Activated CD4-positive, alpha-beta T cell treated with anti-CD3 and anti-CD28 coated beads for 24 hours (primary cell): Measurements from ENCODE around the gene SH2D2A.
A peak's percentile ranks its signal among the peaks of the same experiment; 100 is the strongest.

Source experiments
- DNase-seq, 2 donors: peaks; one replicate each; pipeline ENCODE4 v3.0.0-alpha.2; 2020; ENCODE audit warnings: low read depth in 2 of 2

The SH2D2A gene

DNA sequence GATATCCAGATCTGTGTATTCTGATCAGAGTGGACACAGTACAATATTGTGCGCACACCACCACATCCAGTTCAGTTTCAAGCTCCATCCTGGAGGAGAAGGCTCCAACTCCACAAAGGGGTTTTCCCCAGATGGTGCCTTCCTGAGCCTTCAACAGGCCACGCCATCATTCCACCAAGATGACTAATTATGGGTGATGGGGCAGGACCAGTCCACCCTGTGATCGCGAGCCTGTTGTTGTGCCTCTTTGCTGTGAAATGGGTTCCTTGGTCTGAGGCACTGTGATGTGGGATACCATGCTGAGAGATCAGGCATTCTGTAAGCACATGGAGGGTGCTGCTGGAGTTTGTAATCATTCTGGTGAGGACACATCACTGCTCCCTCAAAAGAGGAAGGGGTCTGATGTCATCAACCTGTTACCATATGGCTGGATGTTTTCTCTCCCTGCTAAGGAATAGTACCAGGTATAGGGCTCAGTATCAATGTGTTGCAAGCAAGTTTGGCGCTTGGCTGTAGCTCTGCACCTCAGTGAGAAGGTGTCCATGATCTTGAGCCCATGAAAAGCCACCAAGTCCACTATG is 6.7 kb upstream of the SH2D2A start:
- DNase-seq = no peak

DNA sequence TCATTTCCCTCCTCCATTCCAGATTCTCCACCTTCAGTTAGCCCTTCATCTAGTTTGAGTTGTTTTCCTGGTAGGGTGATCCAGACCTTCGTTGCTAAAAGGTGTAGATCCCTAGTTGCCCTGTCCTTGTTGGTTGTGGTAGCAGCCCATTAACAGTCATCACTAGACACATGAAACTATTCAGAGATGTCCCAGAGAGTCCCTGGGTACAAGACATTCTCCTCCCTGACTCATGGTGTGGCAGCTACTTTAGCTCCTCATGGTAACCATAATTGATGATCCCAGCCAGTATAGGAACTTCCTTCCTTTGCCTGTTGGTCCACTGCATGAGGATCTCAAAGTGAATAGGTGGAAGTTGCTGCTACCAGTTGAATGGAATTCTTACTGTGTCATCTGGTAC is 6.0 kb upstream of the SH2D2A start:
- DNase-seq = no peak

DNA sequence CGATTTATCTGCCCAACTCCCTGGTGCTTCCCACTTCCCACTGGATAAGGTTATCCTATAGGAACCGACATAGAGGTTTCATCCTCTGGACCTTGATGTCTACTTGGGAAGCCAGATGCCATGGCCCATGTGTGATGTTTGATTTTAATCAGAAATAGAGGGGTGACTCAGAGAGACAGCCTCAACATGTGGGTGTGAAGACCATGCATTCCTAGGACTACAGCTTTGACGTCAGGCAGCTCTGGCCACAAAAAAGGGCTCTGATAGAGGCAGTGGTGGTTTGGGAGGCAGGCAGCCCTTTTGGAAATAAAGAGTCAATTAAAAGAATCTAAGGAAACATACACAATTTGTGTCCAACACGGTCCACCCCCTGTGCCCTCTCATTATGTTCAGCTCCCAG is 5.2 kb upstream of the SH2D2A start:
- no peak for DNase-seq

DNA sequence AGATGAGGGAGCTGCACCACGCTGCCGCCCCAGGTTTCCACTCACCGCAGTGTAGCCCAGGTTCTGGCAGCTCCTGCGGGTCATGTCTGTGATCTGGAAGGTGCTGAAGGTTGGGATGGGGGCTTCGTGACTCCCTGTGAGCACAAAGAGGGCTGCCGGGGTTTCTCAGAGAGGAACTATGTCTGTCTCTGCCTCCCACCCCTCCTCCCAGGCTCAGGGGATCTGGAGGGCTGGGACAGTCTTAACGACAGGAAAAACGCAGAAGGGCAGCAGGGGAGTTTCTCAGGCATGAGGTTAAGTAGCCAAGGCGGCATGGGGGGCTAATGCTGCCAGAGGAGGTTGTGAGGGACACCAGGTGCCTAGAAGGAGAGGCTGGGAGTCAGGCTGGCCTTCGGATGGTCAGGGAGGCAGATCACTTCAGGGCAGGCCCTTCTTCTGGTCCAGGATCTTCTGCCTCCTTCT is 656 bp downstream of the SH2D2A start:
- DNase-seq = no peak

DNA sequence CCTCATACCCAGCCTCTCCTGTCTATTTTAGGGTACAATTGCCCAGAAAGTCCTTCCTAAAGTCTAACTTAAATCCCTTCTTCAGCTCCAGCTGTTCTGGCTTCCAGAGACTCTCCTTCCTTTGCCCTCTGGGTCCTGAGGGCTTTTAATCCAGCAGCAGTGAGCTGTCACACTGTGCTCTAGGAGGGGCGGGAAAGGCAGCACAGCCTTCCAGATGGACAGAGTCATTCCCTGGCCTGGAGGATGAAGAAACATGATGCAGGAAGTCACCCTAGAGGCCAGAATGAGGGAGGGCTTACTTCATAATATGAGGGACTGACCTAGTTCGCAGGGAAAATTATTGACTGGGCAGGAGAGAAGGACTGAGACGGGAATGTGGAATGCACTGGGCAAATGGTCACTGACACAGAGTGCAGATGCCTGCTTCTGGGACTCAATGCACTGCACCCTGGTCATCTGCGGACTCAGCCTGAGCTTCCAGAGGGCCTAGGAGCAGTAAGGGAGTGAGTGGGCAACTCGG is 1.3 kb downstream of the SH2D2A start:
- no peak for DNase-seq

DNA sequence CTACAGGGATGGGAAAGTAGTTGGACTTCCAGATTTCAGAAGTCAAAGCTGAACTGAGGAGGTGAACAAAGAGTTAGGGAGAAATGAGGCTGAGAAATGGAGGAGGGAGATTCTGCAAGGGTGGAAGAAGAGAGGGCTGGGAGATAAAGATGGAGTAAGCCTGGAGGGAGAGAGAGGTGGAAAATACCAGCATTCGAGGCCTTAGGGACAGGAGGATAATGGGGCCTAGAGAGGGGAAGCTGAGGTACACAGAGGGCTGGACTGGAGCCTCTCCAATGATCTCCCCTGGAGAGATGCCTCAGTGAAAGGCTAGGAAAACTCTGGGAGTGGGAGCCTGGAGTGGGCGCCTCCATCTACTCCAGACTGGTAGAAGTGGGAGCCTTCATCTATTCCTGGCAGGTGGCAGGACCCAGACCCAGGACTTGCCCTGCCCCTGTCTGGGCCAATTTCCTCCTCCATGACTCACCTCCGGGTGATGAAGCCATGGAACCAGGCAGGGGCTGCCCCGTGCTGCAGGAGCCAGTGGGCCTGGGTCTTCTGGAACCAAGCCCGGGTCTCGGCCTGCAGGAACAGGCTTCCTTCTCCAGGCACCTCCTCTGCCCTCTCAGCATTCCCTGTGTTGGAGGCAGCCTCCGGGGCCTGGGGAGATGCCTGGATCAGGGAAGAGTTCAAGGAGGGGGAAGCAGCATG is 1.9 kb downstream of the SH2D2A start:
- DNase-seq = no peak

DNA sequence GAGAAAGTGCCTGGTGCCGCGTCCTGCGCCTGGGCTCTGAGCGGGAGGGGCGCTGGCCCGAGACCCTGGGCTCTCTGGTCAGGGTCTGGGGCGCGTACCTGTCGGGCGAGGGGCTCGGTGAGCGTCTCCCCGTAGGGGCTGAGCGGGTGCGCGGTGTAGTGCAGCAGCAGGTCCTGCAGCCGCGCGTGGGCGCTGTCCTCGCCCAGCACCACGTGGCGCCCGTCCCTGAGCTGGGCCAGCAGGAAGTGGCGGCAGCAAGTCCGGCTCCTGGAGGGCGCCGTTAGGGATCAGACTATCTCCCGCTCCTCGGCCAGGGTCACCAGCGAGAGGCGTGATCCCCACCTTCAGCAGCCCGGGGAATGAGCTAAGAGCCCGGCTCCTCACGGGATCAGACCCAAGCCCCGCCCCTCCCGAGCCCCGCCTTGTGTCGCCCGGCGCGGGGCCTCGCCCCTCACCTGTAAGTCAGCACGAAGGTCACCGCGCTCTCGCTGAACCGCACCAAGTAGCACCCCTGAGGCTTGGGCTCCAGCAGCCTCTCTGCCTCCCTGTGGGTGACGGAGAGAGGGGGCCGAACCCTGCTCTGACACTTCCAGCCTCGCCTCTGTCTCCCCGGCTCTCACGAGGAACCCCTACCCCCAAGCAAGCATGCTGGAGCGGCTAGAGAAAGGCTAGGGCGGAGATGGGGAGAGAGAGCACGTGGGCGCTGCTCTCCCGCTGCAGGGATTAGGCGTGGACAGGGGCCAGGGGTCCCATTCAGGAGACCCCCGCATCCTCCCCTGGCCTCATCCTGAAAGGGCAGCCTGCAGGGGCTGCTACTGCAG is 2.7 kb downstream of the SH2D2A start:
- DNase-seq = peak; percentile 51 to 75

DNA sequence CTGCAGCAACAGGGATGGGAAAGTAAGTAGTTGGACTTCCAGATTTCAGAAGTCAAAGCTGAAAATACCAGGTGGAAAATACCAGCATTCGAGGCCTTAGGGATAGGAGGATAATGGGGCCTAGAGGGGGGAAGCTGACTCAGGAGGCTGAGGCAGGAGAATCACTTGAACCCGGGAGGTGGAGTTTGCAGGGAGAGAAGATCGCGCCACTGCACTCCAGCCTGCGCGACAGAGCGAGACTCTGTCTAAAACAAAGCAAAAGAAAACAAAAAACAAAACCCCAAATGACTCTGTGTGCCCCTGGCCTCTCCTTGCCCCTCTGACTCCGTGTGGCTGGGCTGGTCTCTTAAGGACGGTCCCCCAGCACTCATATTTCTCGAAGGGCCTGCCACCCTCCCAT is 3.4 kb downstream of the SH2D2A start:
- DNase-seq = no peak

DNA sequence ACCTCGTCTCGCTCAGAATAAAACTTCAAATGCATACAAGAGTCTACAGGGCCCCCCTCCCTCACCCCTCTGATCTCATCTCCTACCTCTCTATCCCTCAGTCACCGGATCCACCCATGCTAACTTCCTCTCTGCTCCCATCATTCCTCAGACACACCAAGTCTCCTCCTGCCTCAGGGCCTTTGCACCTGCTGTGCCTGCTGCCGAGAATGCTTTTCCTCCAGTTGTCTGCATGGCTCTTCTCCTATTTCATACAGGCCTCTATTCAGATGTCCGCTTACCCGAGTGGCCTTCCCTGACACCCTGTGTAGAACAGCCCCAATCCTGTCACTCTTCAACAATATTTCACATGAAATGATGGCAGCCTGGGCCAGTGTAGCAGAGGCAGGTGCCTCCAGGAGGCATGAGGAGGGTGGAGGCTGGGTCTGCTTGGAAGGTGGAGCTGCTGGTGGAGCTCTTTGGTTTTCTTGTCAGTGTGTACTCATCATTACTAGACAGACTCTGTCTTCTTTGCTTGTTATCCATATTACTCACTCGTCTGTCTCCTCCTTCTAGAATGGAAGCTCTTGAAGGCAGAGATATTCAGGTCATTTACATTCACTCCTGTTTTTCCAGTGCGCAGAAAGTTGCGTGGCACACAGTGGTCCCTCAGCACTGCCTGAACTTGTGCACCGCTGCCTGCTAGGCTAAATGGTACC is 4.2 kb downstream of the SH2D2A start:
- DNase-seq = no peak

DNA sequence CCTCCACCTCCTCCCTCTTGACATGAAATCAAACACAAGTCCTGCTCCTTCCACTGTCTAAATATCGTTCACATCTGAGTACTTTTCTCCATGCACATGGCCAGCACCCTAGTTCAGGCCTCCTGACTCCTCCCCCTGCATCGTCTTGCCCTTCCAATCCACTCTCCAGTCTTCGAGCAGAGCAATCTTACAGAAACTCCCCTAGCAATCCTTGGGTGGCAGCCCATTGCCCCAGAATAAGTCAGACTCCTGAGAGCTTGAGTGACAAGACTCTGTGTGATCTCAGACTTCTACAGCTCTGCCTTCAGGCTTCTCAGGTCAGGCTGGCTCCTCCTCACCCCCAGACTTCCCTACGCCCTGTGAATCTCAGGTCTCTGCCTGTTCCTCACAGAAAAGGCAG is 5.5 kb downstream of the SH2D2A start:
- no peak for DNase-seq

DNA sequence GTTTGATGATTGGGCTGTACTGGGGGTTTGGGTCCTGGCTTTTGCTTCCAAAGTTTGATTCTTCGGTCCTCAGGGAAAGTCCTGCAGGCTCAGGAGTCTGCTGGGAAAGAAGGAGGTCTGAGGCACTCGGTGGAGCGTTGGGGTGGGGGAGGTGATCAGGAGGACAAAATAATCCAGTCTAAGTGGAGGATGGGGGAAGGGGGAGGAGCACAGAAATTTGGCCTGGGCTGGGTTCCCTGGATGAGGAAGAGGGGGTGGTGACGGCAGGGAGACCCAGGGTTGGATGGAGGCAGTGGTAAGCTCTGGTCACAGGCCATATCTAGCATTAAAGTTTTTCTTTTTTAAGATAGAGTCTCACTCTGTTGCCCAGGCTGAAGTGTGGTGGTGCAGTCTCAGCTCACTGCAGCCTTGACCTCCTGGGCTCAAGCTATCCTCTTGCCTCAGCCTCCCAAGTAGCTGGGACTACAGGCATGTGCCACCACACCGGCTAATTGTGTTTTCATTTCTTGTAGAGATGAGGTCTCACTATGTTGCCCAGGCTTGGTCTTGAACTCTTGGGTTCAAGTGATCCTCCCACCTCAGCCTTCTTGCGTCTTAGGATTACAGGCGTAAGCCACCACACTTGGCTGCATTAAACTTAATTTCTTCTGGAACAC is 6.8 kb downstream of the SH2D2A start:
- DNase-seq = no peak

DNA sequence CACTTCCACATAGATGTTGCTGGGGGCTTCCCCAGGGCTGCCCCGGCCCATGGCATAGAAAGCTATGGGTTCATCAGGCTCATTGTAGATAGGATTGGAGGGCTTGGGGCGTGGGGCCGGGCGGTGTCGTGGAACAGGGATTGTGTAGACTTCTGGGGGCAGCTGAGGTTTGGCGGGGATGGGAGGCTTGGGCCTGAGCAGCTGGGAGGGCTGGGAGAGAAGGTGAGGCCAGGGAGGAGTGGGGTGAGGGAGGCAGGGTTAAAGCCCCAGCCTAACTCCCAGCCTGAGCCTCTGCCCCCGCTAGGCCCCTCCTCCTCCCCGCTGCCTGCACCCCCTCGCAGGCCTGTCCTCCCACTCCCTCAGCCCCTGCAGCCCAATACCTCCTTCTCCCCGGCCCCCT is 7.4 kb downstream of the SH2D2A start:
- no peak for DNase-seq

DNA sequence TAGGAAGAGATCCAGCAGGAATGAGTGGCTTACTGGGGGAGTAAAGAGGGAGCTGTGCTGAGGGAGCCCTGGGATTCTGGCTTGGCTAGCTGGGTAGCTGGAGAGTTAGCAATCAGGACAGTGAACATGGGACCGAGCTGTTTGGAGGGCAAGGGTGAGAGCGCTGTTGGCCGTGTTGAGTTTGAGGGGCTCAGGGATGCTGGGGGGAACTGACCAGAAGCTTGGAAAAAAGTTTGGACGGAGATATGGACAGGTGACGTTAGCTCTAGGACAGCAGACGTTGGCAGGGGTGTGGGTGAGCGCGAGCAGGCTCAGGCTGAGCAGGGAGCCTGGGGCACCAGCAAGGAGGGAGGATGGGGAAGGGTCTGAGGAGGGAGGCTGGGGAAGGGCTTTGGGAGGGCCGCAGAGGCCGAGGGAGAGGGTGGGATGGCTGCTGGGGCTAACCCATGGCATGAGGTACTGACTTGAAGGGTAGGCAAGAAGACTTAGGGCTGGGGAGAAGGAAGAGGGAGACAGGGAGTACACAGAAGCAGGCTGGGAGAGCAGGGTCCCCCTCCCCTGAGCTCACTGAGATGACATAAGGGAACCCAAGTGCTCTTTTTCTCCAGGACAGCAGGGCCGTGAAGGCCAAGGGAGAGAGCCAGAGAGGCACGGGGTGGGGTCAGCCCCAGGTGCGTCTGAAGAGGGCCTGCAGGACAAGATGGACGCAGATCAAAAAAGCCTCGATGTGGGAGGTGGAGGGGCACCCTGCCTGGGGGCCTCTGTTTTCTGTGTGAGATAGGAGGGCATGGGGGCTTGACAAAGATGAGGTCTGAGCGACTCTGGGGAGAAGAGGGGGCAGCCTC is 8.2 kb downstream of the SH2D2A start:
- DNase-seq = no peak

DNA sequence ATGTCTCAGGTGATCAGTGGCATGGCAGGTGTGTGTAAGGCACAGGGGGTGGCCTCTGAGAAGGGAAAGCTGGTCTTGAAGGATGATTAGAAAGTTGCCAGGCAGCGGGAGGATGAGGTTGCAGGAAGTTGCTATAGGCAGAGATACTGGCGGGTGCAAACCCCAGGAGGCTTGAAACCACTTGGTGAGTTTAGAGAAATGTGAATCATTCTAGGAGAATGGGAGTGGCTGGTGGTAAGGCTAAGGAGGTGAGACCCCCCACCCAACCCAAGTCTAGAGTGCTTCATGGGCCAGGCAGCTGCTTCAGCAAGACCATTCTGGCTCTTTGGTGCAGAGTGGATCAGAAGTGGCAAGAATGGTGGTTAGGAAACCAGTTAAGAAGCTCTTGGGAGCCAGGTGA is 9.0 kb downstream of the SH2D2A start:
- no peak for DNase-seq

DNA sequence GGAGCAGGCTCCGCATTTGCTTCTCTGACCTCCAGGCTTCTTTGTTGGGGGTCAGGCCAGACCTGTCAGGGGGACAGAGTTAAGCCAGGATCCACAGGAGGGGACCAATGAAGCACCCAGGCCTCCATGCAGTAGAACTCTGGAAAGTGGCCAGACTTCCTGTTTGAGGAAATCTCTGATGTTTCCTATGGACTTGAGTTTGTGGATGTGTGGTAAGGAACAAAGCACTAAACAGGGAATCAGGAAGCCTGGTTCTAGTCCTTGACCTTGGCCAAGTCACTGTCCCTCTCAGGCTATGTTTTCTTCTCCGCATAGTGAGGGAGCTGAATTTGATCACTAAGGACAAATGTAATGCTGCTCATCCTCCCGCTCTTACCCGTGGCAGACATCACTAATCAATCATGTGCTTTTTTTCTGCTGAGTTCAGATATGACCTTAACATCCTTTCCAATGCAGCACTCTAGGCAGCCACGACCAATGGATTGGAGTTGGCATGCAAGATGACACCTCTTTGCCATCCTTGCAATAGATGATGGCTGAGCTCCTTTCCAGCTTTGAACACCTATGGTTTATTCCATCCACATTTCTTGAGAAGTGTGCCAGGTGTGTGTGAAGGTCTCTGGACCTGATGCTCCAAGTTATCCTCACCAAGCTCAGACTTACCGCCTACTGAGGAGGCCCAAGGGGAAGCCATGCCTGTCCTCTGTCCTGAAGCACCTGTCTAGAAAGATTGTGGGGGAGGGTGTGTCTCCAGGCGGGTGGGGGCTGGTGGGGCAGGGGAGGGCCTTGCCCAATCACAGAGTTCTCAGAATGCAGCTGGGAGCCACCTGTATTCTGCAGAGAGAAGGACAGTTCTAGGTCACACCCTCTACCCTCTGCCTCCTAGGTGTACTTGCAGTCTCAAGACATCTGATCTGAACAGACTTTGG is 9.9 kb downstream of the SH2D2A start:
- no peak for DNase-seq

DNA sequence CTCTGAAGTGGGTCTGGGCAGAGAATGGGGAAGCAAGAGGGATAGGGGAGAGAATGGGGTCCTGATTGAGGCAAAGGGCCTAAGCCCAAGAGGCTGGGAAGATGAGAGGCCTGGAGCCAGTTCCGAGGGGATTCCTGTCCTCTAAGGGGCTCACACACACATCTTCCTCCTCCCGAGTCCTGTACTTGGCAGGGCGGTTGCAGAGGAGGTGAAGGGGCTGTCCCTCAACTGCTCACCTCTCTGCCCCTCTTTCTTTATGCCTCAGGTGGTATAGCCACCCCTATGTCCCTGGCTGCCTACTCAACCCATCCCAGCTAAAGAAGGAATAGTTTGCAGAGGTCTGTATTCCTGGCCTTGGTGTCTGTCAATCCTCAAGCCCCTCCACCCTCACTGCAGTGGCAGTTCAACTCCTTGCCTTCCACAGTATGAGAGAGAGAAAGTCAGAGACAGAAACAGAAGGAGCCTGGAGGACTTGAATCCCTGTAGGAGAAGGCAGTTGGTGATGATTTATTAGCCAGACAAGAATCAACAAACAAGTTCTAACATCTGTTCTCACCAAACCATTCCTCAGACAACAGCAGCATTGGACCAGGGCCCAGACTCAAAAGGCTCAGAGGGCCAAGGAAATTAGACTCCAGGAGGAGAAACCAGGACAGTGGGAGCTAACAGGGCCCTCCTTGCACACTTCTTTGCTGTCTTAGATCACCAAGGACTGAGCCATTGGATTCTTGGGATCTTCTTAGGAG is 10.7 kb downstream of the SH2D2A start:
- no peak for DNase-seq

DNA sequence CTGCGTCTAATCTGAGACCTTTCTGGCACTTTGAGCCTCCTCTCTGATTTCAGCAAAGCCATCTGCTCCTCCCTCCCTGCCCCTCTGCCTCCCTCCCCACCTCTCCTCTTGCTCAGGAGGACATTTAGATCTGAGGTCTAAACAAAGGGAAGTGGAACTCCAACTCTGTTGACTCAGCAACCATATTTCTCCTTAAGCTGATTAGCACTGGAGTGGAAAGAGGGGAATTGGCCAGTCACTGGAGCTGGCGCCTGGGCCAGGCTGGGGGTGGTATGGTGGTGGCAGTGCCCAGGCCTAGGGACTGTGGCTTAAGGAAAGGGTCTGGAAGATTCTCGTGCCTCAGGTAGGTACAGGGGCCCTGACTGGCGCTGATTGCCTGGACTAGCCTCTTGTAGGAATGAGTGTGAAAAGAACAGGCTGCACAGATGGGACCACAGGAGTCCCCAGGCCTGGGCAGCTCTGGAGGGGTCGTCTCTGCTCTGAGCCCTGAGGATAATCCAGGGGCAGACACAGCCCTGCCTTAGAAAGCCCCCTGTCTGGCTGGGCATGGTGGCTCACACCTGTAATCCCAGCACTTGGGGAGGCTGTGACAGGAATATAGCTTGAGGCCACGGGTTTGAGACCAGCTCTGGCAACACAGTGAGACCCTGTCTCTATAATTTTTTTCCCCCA is 11.9 kb downstream of the SH2D2A start:
- DNase-seq = no peak

DNA sequence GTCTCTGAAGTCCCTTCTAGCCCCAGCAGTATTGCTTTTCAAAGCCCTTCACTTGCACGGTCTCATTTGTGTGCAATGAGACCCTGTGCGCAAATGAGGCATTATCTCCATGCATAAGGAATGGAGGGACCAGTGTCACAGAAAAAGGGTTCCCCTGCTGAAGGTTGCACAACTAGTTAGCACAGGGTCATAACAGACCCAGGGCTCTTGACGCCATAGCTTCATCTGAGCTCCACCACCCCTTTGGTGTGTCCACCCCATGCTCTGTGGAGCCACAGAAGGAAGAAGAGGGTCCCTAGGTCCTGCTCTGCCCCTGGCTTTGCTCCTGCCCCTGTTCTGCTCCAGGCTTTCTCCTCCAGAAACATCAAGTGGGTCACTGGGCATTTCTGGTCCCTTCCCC is 12.6 kb downstream of the SH2D2A start:
- no peak for DNase-seq
